GM12891 (cell line): Measurements from ENCODE around the gene KLHL5.
A peak's percentile ranks its signal among the peaks of the same experiment; 100 is the strongest.

Experiments used
- DNase-seq: peaks from one replicate; pipeline ENCODE4 v3.0.0; 2011; ENCODE audit warnings: low spot score; ENCODE audit not compliant: insufficient read length
- FAIRE-seq: peaks from 2 replicates; lab custom pipeline; 2011; peaks lifted over from hg19 to GRCh38; lab: Jason Lieb, UNC
- PAX5 ChIP-seq: IDR thresholded peaks from 2 replicates; pipeline ENCODE4 v1.6.1; 2011; ENCODE audit warnings: low read length, moderate library complexity, mild to moderate bottlenecking; ENCODE audit not compliant: insufficient read depth, severe bottlenecking
- POLR2A ChIP-seq: IDR thresholded peaks from 2 replicates; pipeline ENCODE4 v1.6.1; 2011; ENCODE audit warnings: low read depth, low read length, control low read depth
- POLR2AphosphoS5 ChIP-seq: IDR thresholded peaks from 2 replicates; pipeline ENCODE4 v1.6.1; 2011; ENCODE audit warnings: low read depth, low read length, control low read depth
- POU2F2 ChIP-seq: IDR thresholded peaks from 2 replicates; pipeline ENCODE4 v1.6.1; 2011; ENCODE audit warnings: low read depth, mild to moderate bottlenecking, control low read depth, low read length, moderate library complexity
- SPI1 ChIP-seq: IDR thresholded peaks from 2 replicates; pipeline ENCODE4 v1.6.1; 2011; ENCODE audit warnings: low read depth, low read length, control low read depth
- TAF1 ChIP-seq: IDR thresholded peaks from 2 replicates; pipeline ENCODE4 v1.6.1; 2011; ENCODE audit warnings: low read depth, low read length, control low read depth

The KLHL5 gene

GRCh38 chr4:39043861-39044363 lies 18.1 kb upstream of the KLHL5 start:
- no peak for TF ChIP-seq POU2F2
- TF ChIP-seq PAX5 = no peak
- TF ChIP-seq TAF1 = no peak
- TF ChIP-seq POLR2AphosphoS5 = no peak
- TF ChIP-seq SPI1 = no peak
- TF ChIP-seq POLR2A = no peak
- no peak for FAIRE-seq
- DNase-seq = no peak

GRCh38 chr4:39044364-39044955 lies 17.6 kb upstream of the KLHL5 start:
- peak; percentile 61 for TF ChIP-seq TAF1
- no peak for TF ChIP-seq POU2F2
- TF ChIP-seq SPI1 = peak; percentile 19; the same call in 1 of the 2 replicates
- no peak for TF ChIP-seq PAX5
- peak; percentile 71; the same call in 1 of the 2 replicates for TF ChIP-seq POLR2A
- peak; percentile 70; the same call in 1 of the 2 replicates for TF ChIP-seq POLR2AphosphoS5
- peak; percentile 59 for DNase-seq
- FAIRE-seq = peak; percentile 89

- TF ChIP-seq PAX5 (no peak), POU2F2 (no peak), SPI1 (no peak), TAF1 (no peak), POLR2A (no peak), POLR2AphosphoS5 (no peak)
- FAIRE-seq = peak; percentile 20
- no peak for DNase-seq
These were observed 16.8 kb upstream of the KLHL5 start for GRCh38 chr4:39044956-39045826.

GRCh38 chr4:39045827-39046221 lies 16.2 kb upstream of the KLHL5 start:
- TF ChIP-seq PAX5 (no peak), POU2F2 (no peak), TAF1 (no peak), SPI1 (no peak), POLR2A (no peak), POLR2AphosphoS5 (no peak)
- peak; percentile 41 for FAIRE-seq
- DNase-seq = no peak

- DNase-seq (no peak), FAIRE-seq (no peak)
- TF ChIP-seq TAF1 = no peak
- no peak for TF ChIP-seq POU2F2
- no peak for TF ChIP-seq SPI1
These were observed 15.8 kb upstream of the KLHL5 start for GRCh38 chr4:39046249-39046648.

GRCh38 chr4:39047681-39048080 lies 14.4 kb upstream of the KLHL5 start:
- FAIRE-seq (no peak), DNase-seq (no peak)
- TF ChIP-seq POU2F2 (no peak), TAF1 (no peak), PAX5 (no peak), POLR2AphosphoS5 (no peak), SPI1 (no peak)

GRCh38 chr4:39048311-39048710 lies 13.7 kb upstream of the KLHL5 start:
- TF ChIP-seq POLR2AphosphoS5 (no peak), PAX5 (no peak), POLR2A (no peak), SPI1 (peak; percentile 24; the same call in 1 of the 2 replicates), TAF1 (no peak), POU2F2 (no peak)
- FAIRE-seq (peak; percentile 56), DNase-seq (no peak)

- no peak for TF ChIP-seq PAX5
- no peak for TF ChIP-seq TAF1
- TF ChIP-seq SPI1 = no peak
- TF ChIP-seq POLR2AphosphoS5 = no peak
- no peak for TF ChIP-seq POLR2A
- TF ChIP-seq POU2F2 = no peak
- FAIRE-seq = no peak
- no peak for DNase-seq
These were observed 11.4 kb upstream of the KLHL5 start for GRCh38 chr4:39050590-39050989.

- no peak for TF ChIP-seq POLR2A
- no peak for TF ChIP-seq TAF1
- TF ChIP-seq PAX5 = no peak
- TF ChIP-seq SPI1 = no peak
- no peak for DNase-seq
- peak; percentile 9 for FAIRE-seq
These were observed 10.5 kb upstream of the KLHL5 start for GRCh38 chr4:39051492-39051891.
